AG04450 (cell line): ENCODE measurements around the gene DFFB. TPM values are rescaled to one million over a fixed set of nuclear protein-coding genes. Genes with fewer than 3 reads are reported as not detected.

Source experiments
- CTCF ChIA-PET: fragments of 300-600, 350-600 bp; formaldehyde crosslinking; extraction: SDS; loops from one replicate; lab custom pipeline; 2022; ENCODE audit warnings: antibody characterized with exemption, inconsistent platforms; lab: Charles Lee
- POLR2A ChIA-PET: fragments of 350-600 bp; formaldehyde crosslinking; extraction: SDS; loops from one replicate; lab custom pipeline; 2021; ENCODE audit warnings: antibody characterized with exemption, inconsistent platforms; lab: Yijun Ruan, JAX
- DNase-seq: peaks from one replicate; pipeline ENCODE4 v3.0.0-alpha.2; 2011; ENCODE audit warnings: low read depth, low spot score
- H3K27ac ChIP-seq: one replicate; pipeline ENCODE4 v1.5.1; 2012; ENCODE audit warnings: low read depth, low read length, control low read depth
- H3K27me3 ChIP-seq: one replicate; pipeline ENCODE4 v1.6.0; 2012; ENCODE audit warnings: low read length; ENCODE audit not compliant: control insufficient read depth, insufficient read depth
- H3K4me3 ChIP-seq: 2 replicates; pipeline ENCODE4 v1.5.1; 2011; ENCODE audit warnings: mild to moderate bottlenecking, low read depth, low read length, control low read depth
- H3K9me3 ChIP-seq: 2 replicates; pipeline ENCODE4 v1.5.1; 2012; ENCODE audit warnings: low read length; ENCODE audit not compliant: control insufficient read depth, insufficient read depth
- CTCF ChIP-seq: IDR thresholded peaks from 2 replicates; pipeline ENCODE4 v1.5.1; 2011; ENCODE audit warnings: low read depth, low read length, control low read depth, inconsistent platforms
- polyA plus RNA-seq: library from polyadenylated mRNA; depleted of rRNA; stranded (reverse); fragments of >200 nt; gene quantifications from 2 replicates; pipeline ENCODE4 v1.2.3, GENCODE V29; 2011

The DFFB gene
- polyA plus RNA-seq, 1 experiment, result 6.9 TPM

GRCh38 chr1:3905953-3906671, 48.8 kb downstream of the DFFB start:
- H3K27me3 ChIP-seq, result peaks cover 15% of the 10 kb centered on the region
- no peak overlapping the region for H3K4me3 ChIP-seq
- no peaks in the 10 kb centered on the region; the same call in 1 of the 2 replicates for H3K9me3 ChIP-seq
- POLR2A ChIA-PET, result no interaction called here
- TF ChIP-seq CTCF, result no peak
- CTCF ChIA-PET, result no interaction called here
- DNase-seq, result no peak
- H3K27ac ChIP-seq, result no peak overlapping the region

- Histone ChIP-seq H3K9me3 (no peaks in the 10 kb centered on the region; the same call in 1 of the 2 replicates), H3K27me3 (peaks cover 19% of the 10 kb centered on the region), H3K4me3 (no peak overlapping the region), H3K27ac (no peak overlapping the region)
- ChIA-PET POLR2A (no interaction called here), CTCF (no interaction called here)
- DNase-seq, result no peak
- no peak for TF ChIP-seq CTCF
These were observed 49.4 kb downstream of the DFFB start for GRCh38 chr1:3906672-3907020.

GRCh38 chr1:3907031-3907534, 49.8 kb downstream of the DFFB start:
- H3K9me3 ChIP-seq, result no peaks in the 10 kb centered on the region; the same call in 1 of the 2 replicates
- no peak for TF ChIP-seq CTCF
- H3K27ac ChIP-seq, result no peak overlapping the region
- ChIA-PET CTCF (no interaction called here), POLR2A (no interaction called here)
- no peak overlapping the region for H3K4me3 ChIP-seq
- DNase-seq, result no peak
- peaks cover 20% of the 10 kb centered on the region for H3K27me3 ChIP-seq

GRCh38 chr1:3907621-3908165, 50.4 kb downstream of the DFFB start:
- Histone ChIP-seq H3K27ac (no peak overlapping the region), H3K9me3 (no peaks in the 10 kb centered on the region; the same call in 1 of the 2 replicates), H3K4me3 (no peak overlapping the region), H3K27me3 (peaks cover 20% of the 10 kb centered on the region)
- POLR2A ChIA-PET, result no interaction called here
- DNase-seq, result no peak
- CTCF ChIA-PET, result interaction anchor here (0.6 kb wide), 1 partner anchor 526 kb away, joined by 3 read pairs; no protein-coding TSS in a partner anchor
- TF ChIP-seq CTCF, result no peak

GRCh38 chr1:3908886-3909517, 51.7 kb downstream of the DFFB start:
- H3K27ac ChIP-seq, result no peak overlapping the region
- no peak for TF ChIP-seq CTCF
- CTCF ChIA-PET, result no interaction called here
- H3K9me3 ChIP-seq, result no peaks in the 10 kb centered on the region; the same call in 1 of the 2 replicates
- H3K27me3 ChIP-seq, result peaks cover 20% of the 10 kb centered on the region
- POLR2A ChIA-PET, result no interaction called here
- no peak overlapping the region for H3K4me3 ChIP-seq
- no peak for DNase-seq
